ENCODE results near the gene URB1.

DNA sequence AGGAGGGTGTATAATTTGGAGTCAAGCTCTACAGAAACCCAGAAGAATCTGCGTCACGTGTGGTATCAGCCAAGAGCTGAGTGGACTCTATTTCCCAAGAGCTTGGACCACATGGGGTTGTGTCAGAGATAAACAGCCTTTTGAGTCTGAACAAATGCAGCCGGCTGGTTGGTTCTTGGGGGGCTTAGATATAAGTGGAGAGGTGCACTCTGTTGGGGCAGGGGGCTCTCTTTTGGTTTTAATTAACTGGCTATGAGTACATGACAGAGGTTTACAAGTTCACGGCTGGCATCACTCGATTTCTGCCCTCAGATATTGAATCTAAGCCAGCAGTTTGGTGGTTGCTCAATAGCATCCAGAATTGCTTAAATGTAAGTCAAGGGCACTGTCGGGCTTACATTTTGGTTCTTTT lies 94.7 kb downstream of the URB1 start:
- no peak for TF ChIP-seq CTCF (IDR thresholded peaks at IDR 0.05; ENCODE audit: low read length)
- TF ChIP-seq EZH2 (IDR thresholded peaks at IDR 0.05; ENCODE audit: borderline replicate concordance, low read length) = no peak
